Measurements from ENCODE around the gene TMEM126A. TPM values are rescaled to one million over a fixed set of nuclear protein-coding genes. Genes with fewer than 3 reads are reported as not detected.

The TMEM126A gene
- total and polyA plus RNA-seq, 2 of the 8 experiments (the other 6 are each of a cell fraction or from before 2014, with no cell fraction given): 33.7 to 58.7 TPM

- Histone ChIP-seq H3K79me2 (ENCODE audit: control insufficient read depth in 1 of 2, insufficient read depth in 2 of 2, low read length in 2 of 2) (peaks cover 21 to 77% of the 10 kb centered on the region in 2 experiments), H3K56ac (replicated peaks; ENCODE audit: insufficient read length, low read depth, low read length) (no peak overlapping the region), H3K23me2 (ENCODE audit: low read depth, low read length) (peaks cover 3% of the 10 kb centered on the region; the same call in 1 of the 2 replicates), H4K5ac (ENCODE audit: insufficient read length, low read depth, low read length) (no peak overlapping the region), H3K4ac (replicated peaks; ENCODE audit: insufficient read length, low read depth, low read length) (no peak overlapping the region), H2BK15ac (ENCODE audit: low read length) (no peak overlapping the region), H3K27me3 (replicated peaks in 1 of 4; ENCODE audit: control insufficient read depth in 3 of 4, extremely low read depth in 1 of 4, insufficient read depth in 3 of 4, low read length in 3 of 4) (no peaks in the 10 kb centered on the region), H3K27ac (ENCODE audit: low read depth, low read length) (no peak overlapping the region), H4K8ac (ENCODE audit: extremely low read depth, insufficient read depth, low read length) (no peak overlapping the region), H3K4me1 (replicated peaks in 1 of 4; ENCODE audit: control insufficient read depth in 3 of 4, insufficient read depth in 4 of 4, low read length in 3 of 4) (peaks cover 0 to 3% (median 0%) of the 10 kb centered on the region in 4 experiments; a peak in 3 of 7 replicates), H3K4me3 (ENCODE audit: extremely low read depth in 1 of 4, insufficient read depth in 2 of 4, low read depth in 3 of 4, low read length in 4 of 4) (peak overlapping the region; percentile 38 to 98 (median 88); a peak in 7 of 8 replicates), H3K9ac (replicated peaks in 1 of 4; ENCODE audit: extremely low read depth in 1 of 4, low read depth in 3 of 4, low read length in 3 of 4) (peak overlapping the region in 1 of 4 experiments; percentile 14; a peak in 1 of 7 replicates), H2AK5ac (ENCODE audit: low read depth, low read length) (no peak overlapping the region), H2BK20ac (ENCODE audit: low read length) (no peak overlapping the region), H4K91ac (replicated peaks; ENCODE audit: insufficient read length, low read length) (no peak overlapping the region), H3K23ac (ENCODE audit: insufficient read length) (no peak overlapping the region), H4K20me1 (replicated peaks in 1 of 2; ENCODE audit: control insufficient read depth in 1 of 2, insufficient read depth in 2 of 2, low read length in 2 of 2) (peaks cover 15 to 20% of the 10 kb centered on the region in 2 experiments), H2BK120ac (replicated peaks; ENCODE audit: low read depth, low read length) (no peak overlapping the region), H2BK12ac (ENCODE audit: low read depth, low read length) (no peak overlapping the region), H2BK5ac (ENCODE audit: low read depth, low read length) (no peak overlapping the region), H2AFZ (ENCODE audit: low read length) (no peak overlapping the region), H3K14ac (ENCODE audit: insufficient read length) (no peak overlapping the region), H3K18ac (ENCODE audit: extremely low read depth, low read length) (no peak overlapping the region), H3K36me3 (ENCODE audit: control insufficient read depth in 2 of 4, insufficient read depth in 4 of 4, low read length in 3 of 4) (peaks cover 0 to 55% (median 14%) of the 10 kb centered on the region in 4 experiments; a peak in 4 of 8 replicates), H3K79me1 (ENCODE audit: low read depth, low read length) (no peaks in the 10 kb centered on the region), H3K4me2 (ENCODE audit: insufficient read depth in 1 of 2, low read depth in 2 of 2, low read length in 2 of 2) (peak overlapping the region; percentile 74 to 97), H3K9me3 (ENCODE audit: insufficient read depth in 2 of 2, low read depth in 1 of 2, low read length in 1 of 2) (no peaks in the 10 kb centered on the region)
- TF ChIP-seq EZH2 (IDR thresholded peaks at IDR 0.05; ENCODE audit: low read depth, low read length, severe bottlenecking) (no peak), SP2 (IDR thresholded peaks at IDR 0.05; ENCODE audit: low read length) (no peak)
- ChIA-PET CTCF (ENCODE audit: partially characterized antibody) (interaction anchor here (0.7 to 3.2 kb wide), 4 partner anchors 13 to 193 kb away, joined by 3 to 6 read pairs (median 4); partner anchors contain the start of genes CCDC83 and SYTL2), POLR2A (ENCODE audit: partially characterized antibody) (interaction anchor here (0.6 to 9.9 kb wide), 5 partner anchors 9 to 193 kb away, joined by 3 to 105 read pairs (median 8); partner anchors contain the start of genes CCDC83, TMEM126A and TMEM126B)
- FAIRE-seq: no peak
- DNase-seq (ENCODE audit: low read depth in 1 of 2, low spot score in 2 of 2): no peak
- 55% methylated on average over 4 of the region's 4 CpGs; no CpG with 5 or more reads in 1 of the 2 experiments for WGBS, 2 experiments (ENCODE audit: extremely low coverage in 1 of 2, insufficient coverage in 1 of 2, insufficient read length in 1 of 2, insufficient replicate concordance in 2 of 2, low coverage in 1 of 2, low lambda C conversion rate in 2 of 2, missing lambda C conversion rate in 1 of 2)
These were observed 14.4 kb downstream of the TMEM126A start for GRCh38 chr11:85661972-85662664.
